ENCODE data around the gene ZNF200.
"Not testable (repeated sequence)": the region's sequence is repeated elsewhere in the genome, so short reads cannot be mapped to it uniquely, and the experiment has no call there.

Gene ZNF200

DNA sequence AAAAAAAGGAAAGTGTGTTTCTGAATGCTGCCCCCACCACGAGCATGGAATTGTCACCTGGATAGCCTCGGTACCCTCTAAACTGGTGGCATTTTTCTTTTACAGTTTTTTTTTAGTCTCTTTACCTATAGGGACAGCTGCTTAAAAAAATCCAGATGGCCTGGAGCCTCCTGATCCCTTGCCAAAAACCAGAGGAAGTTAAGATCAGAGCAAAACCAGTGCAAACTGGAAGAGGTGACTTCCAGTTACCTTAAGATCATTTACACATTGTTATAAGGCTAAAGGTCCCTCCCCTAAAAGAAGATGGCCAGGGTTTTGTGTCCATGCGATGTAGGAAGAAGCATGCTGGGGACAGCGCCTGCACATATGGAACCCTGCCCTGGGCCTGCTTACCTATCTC lies 18.0 kb upstream of the ZNF200 start:
- DNase-seq = no peak

DNA sequence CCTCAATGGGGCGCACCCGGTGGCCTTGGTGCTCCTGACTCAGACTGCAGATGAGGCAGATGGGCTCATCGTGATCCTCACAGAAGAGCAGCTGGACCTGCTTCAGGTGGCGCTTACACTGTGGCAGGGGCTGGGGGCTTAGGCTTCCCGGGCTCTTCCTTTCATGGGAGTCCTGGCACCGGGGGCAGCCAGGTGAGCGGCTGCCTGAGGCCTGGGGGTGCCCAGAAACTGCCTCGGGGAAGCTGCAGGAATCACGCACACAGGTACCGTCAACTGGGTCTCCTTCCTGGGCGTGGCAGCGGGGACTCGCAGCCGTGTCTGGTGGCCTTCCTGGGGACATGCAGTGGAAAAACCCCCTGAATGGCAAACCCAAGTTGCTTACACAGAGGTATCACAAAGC lies 14.5 kb upstream of the ZNF200 start:
- DNase-seq = no peak

DNA sequence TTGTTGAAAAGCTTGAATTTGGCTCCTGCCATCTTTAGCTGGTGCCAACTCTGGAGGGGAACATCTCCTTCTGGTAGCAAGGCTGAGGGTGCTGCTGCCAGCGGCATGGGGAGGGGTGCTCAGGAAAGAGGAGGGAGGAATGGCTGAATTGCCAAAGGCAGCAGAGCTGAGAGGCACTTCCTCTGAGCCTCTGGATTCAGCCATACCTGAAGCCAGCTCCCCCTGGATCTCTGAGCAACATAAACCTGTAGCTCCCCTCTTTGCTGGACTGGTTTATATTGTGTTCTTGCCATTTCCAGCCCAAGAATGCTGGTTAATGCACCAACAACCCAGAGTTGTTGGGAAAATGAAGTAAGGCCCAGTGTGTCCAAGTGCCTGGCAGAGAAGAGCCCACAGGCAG lies 14.1 kb upstream of the ZNF200 start:
- DNase-seq = no peak

- no peak for DNase-seq
These were observed 13.6 kb upstream of the ZNF200 start for GRCh38 chr16:3248596-3248995.

- DNase-seq = no peak
These were observed 11.9 kb upstream of the ZNF200 start for GRCh38 chr16:3246876-3247275.

DNA sequence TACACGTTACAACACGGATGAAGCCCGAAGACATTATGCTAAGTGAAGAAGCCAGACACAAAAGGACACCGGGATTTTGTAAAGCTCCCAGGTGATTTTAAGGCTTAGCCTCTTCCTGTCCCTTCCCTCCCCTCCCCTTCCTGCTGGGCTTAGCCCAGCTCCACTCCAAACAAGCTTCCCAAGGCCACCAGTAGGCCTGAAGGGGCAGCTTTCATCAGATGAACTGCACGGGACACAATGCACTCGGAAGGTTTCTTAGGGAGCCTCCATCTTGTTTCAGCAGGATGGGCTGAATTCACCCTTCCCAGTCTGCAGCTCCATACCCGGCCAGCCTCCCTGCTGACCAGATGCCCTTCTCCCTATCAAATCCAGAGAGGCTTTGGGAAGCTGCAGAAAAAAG lies 11.0 kb upstream of the ZNF200 start:
- DNase-seq = no peak

DNA sequence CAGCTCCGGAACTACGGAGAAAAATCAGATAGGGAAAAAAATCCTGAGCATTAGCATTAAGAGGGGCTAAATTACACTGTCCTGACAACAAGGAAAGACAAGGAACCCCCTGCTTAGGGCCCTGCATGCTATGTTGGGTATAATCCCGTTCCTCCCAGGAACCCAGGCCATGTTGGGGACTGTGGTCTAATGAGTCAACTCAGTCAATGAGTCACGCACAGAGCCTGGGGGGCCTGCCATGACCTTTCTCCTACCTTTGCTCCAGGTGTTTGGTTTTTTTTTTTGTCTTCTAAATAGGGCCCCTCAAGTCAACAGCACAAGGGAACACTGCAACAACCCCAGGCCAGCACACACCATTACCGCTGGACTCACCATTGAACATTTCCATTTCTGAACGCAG lies 8.9 kb upstream of the ZNF200 start:
- no peak for DNase-seq

- DNase-seq = no peak
These were observed 7.8 kb upstream of the ZNF200 start for GRCh38 chr16:3242709-3243108.

GRCh38 chr16:3241761-3242160 lies 6.8 kb upstream of the ZNF200 start:
- no peak for DNase-seq

GRCh38 chr16:3235856-3236669 lies 1.1 kb upstream of the ZNF200 start:
- peak; percentile 46 for DNase-seq

DNA sequence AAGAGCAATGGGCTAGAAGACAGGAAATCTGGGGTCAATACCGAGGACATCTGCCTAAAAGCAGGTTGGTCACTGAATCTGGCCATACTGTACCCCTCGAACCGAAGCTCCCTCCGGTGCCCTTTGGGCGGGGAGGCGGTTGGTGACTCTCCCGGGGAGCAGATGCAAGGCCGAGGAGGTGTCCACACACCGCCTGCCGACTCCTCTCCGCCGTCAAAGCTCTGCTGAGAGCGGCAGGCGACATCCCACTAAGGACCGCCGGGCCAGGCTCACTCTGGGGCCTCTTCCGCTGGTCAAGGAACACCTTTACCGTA lies 458 bp downstream of the ZNF200 start:
- DNase-seq = peak; percentile 46

- no peak for DNase-seq
These were observed 10.9 kb downstream of the ZNF200 start for GRCh38 chr16:3223913-3224515.

DNA sequence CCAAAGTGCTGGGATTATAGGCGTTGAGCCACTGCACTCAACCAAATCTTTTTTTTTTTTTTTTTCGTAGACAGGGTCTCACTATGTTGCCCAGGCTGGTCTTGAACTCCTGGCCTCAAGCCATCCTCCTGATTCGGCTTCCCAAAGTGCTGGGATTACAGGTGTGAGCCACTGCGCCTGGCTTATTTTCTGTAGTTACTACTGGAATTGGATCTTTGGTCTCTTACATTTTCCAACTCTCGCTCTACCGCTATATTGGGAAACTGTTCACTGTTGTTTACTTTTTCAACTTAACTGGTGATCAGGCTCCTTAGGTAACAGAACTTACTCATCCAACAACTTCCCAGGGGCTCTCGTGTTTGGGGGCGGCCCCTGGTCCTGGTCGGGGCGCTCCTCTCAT lies 14.1 kb downstream of the ZNF200 start:
- DNase-seq = no peak

DNA sequence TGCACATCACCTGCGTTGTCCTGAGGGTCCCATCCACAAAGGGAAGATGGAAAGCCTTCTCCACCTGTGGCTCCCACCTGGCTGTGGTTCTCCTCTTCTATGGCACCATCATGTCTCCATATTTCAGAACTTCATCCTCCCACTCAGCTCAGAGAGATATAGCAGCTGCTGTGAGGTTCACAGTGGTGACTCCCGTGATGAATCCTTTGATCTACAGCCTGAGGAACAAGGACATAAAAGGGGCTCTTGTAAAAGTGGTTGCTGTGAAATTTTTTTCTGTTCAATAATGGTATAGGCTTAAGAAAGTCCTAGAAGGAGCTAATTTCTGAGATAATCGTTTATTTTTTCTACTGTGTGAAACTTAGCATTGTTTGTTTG lies 18.7 kb downstream of the ZNF200 start:
- DNase-seq = no peak

DNA sequence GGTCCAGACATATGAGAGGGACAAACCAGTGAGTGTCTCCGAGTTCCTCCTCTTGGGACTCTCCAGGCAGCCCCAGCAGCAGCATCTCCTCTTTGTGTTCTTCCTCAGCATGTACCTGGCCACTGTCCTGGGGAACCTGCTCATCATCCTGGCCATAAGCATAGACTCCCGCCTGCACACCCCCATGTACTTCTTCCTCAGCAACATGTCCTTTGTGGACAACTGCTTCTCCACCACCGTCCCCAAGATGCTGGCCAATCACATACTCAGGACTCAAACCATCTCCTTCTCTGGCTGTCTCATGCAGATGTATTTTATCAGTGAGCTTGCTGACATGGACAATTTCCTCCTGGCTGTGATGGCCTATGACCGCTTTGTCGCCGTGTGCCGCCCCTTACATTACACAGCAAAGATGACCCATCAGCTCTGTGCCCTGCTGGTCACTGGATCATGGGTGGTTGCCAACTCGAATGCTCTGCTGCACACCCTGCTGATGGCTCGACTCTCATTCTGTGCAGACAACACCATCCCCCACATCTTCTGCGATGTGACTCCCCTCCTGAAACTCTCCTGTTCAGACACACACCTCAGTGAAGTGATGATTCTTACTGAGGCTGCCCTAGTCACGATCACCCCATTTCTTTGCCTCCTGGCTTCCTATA lies 19.2 kb downstream of the ZNF200 start:
- peak; percentile 36 for DNase-seq

- peak; percentile 31 for DNase-seq
These were observed 19.9 kb downstream of the ZNF200 start for GRCh38 chr16:3214904-3215600.

DNA sequence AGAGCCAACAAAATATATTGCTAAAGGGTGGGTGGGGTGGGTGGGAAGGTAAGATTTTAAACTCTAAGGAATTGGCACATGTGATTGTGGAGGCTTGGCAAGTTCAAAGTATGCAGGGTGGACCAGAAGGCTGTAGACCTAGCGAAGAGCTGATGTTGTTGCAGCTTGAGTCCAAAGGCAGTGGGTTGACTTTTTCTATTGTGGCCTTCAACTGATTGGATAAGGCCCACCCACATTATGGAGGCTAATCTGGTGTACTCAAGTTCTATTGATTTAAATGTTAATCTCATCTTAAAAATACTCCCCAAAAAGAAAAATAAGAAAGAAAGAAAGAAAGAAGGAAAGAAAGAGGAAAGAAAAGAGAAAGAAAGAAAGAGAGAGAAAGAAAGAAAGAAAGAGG lies 22.4 kb downstream of the ZNF200 start:
- DNase-seq = no peak

DNA sequence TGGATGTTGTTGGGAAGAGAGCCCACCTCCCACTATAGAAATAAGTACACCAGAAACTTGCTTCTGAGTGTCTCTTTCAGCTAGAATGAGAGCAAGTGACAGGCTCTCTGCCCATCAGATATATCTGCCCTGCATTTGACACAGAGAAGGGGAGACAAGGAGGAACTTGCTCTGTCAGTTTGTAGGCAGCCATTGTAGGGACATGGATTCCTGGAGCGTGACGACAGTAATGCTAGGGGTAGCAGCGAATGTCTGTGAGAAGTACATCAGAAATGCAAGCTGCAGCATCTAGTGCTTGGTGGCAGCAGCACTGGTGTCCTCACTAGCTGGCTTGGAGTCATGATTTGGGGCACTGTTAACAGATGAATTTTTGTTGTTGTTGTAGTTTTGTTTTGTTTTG lies 23.0 kb downstream of the ZNF200 start:
- DNase-seq = no peak

GRCh38 chr16:3207086-3207953 lies 27.6 kb downstream of the ZNF200 start:
- no peak for DNase-seq

DNA sequence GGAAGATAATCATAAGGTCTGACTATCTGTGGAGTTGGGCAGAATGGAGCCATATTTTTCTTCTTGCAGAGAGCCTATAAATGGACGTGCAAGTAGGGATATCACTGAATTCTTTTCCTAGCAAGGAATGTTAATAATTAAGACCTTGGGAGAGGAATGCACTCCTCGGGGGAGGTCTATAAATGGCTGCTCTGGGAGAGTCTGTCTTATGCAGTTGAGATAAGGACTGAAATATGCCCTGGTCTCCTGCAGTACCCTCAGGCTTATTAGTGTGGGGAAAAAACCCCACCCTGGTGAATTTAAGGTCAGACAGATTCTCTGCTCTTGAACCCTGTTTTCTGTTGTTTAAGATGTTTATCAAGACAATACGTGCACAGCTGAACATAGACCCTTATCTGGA lies 29.0 kb downstream of the ZNF200 start:
- DNase-seq = not testable (repeated sequence)

- no peak for DNase-seq
These were observed 31.9 kb downstream of the ZNF200 start for GRCh38 chr16:3202903-3203539.

GRCh38 chr16:3198334-3199072 lies 36.5 kb downstream of the ZNF200 start:
- no peak for DNase-seq

All from activated CD4-positive, alpha-beta T cell treated with anti-CD3 and anti-CD28 coated beads for 48 hours (primary cell).